Neutrophil (primary cell): ENCODE results near the gene COG6.

Experiments used
- H3K27ac ChIP-seq: fragments of 200-600 bp; sonication (generic); 2 replicates; pipeline ENCODE4 v1.5.1; 2016; ENCODE audit warnings: mild to moderate bottlenecking, moderate library complexity
- H3K27me3 ChIP-seq: fragments of 200-600 bp; sonication (generic); 2 replicates; pipeline ENCODE4 v1.6.0; 2016; ENCODE audit warnings: mild to moderate bottlenecking
- H3K36me3 ChIP-seq: fragments of 200-600 bp; sonication (generic); 2 replicates; pipeline ENCODE4 v1.5.1; 2017
- H3K4me1 ChIP-seq, 2 experiments: fragments of 200-600 bp in 1 of 2; sonication (generic) in 1 of 2; 1 replicate in 1 of 2; 2 replicates in 1 of 2; pipeline versions ENCODE4 v1.5.1 to v1.6.1; 2013 to 2016; ENCODE audit warnings: low read depth in 1 of 2, low read length in 1 of 2, mild to moderate bottlenecking in 1 of 2, moderate library complexity in 1 of 2; ENCODE audit not compliant: control insufficient read depth in 1 of 2, insufficient read depth in 1 of 2
- H3K4me3 ChIP-seq, 2 experiments: fragments of 200-600 bp in 1 of 2; sonication (generic) in 1 of 2; 1 replicate in 1 of 2; 2 replicates in 1 of 2; pipeline ENCODE4 v1.5.1; 2013 to 2016; ENCODE audit warnings: low read depth in 1 of 2, low read length in 1 of 2, mild to moderate bottlenecking in 1 of 2, moderate library complexity in 1 of 2
- H3K9me3 ChIP-seq: fragments of 200-600 bp; sonication (generic); 2 replicates; pipeline ENCODE4 v1.5.1; 2016
- CTCF ChIP-seq: fragments of 200-600 bp; sonication (generic); IDR thresholded peaks from 2 replicates; pipeline ENCODE4 v1.5.1; 2016; ENCODE audit warnings: antibody characterized with exemption

The COG6 gene

DNA sequence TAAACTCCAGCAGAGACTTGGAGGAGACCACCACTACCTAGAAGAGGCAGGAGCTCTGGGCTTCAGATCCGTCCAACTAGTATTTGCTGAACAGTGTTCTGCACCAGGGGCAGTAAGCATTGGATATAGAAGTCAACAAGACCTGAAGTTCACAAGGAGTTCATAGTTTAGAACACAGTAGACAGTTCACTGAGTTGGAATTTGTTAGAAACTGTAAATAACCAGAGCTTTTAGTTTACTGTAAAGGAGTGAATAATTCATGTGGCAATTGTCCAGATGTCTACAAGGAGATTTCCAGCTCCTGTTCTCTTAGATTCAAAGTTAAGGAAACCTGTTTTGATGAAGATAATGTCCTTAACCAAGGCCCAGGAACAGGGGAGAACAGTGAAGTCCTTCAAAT lies 128.9 kb downstream of the COG6 start:
- H3K36me3 ChIP-seq: no peaks in the 10 kb centered on the region
- H3K4me3 ChIP-seq: no peak overlapping the region
- TF ChIP-seq CTCF: no peak
- H3K27ac ChIP-seq: no peak overlapping the region
- H3K9me3 ChIP-seq: no peaks in the 10 kb centered on the region
- no peaks in the 10 kb centered on the region for H3K27me3 ChIP-seq
- no peaks in the 10 kb centered on the region for H3K4me1 ChIP-seq

GRCh38 chr13:39786091-39786490 lies 130.6 kb downstream of the COG6 start:
- no peaks in the 10 kb centered on the region for H3K9me3 ChIP-seq
- TF ChIP-seq CTCF: no peak

GRCh38 chr13:39787086-39787487 lies 131.6 kb downstream of the COG6 start:
- no peaks in the 10 kb centered on the region for H3K36me3 ChIP-seq
- H3K27me3 ChIP-seq: no peaks in the 10 kb centered on the region
- no peak overlapping the region for H3K4me3 ChIP-seq
- H3K9me3 ChIP-seq: no peaks in the 10 kb centered on the region
- no peak overlapping the region for H3K27ac ChIP-seq
- TF ChIP-seq CTCF: no peak
- H3K4me1 ChIP-seq: no peaks in the 10 kb centered on the region

More at GRCh38 chr13:39786091-39786490, 130.6 kb downstream of the COG6 start:
- H3K27me3 ChIP-seq: no peaks in the 10 kb centered on the region
- H3K4me3 ChIP-seq: no peak overlapping the region
- no peaks in the 10 kb centered on the region for H3K36me3 ChIP-seq
- no peaks in the 10 kb centered on the region for H3K4me1 ChIP-seq
- no peak overlapping the region for H3K27ac ChIP-seq

GRCh38 chr13:39788102-39788501 lies 132.6 kb downstream of the COG6 start:
- Histone ChIP-seq H3K36me3 (no peaks in the 10 kb centered on the region), H3K4me1 (no peaks in the 10 kb centered on the region), H3K27ac (no peak overlapping the region), H3K4me3 (no peak overlapping the region), H3K9me3 (no peaks in the 10 kb centered on the region), H3K27me3 (no peaks in the 10 kb centered on the region)
- no peak for TF ChIP-seq CTCF

DNA sequence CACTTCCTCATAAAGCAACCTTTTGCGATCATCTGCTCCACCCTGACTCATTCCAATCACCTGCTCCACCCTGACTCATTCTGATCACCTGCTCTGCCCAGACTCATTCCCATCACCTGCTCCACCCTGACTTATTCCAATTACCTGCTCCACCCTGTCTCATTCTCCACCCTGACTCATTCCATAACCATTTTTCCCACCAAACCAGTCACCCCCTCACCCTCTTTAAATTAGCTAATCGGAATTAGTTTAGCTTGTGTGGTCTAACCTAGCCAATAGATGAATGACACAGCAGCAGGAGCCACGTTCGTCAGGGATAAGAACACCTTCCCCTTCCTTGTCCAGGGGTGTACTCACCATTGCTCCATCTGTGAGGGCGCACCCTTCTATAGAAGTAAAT lies 134.0 kb downstream of the COG6 start:
- no peak for TF ChIP-seq CTCF
- no peak overlapping the region for H3K27ac ChIP-seq
- no peak overlapping the region for H3K4me3 ChIP-seq

More for the DNA sequence above, 134.0 kb downstream of the COG6 start:
- H3K9me3 ChIP-seq: no peaks in the 10 kb centered on the region
- no peaks in the 10 kb centered on the region for H3K27me3 ChIP-seq
- no peaks in the 10 kb centered on the region for H3K36me3 ChIP-seq
- H3K4me1 ChIP-seq: no peaks in the 10 kb centered on the region
